NCI-H748 (cell line): ENCODE measurements around the gene HAPLN2.

Source experiments
- DNase-seq: peaks from one replicate; lab custom pipeline; 2025; ENCODE audit not compliant: unreplicated experiment; lab: John Stamatoyannopoulos, UW

The HAPLN2 gene

DNA sequence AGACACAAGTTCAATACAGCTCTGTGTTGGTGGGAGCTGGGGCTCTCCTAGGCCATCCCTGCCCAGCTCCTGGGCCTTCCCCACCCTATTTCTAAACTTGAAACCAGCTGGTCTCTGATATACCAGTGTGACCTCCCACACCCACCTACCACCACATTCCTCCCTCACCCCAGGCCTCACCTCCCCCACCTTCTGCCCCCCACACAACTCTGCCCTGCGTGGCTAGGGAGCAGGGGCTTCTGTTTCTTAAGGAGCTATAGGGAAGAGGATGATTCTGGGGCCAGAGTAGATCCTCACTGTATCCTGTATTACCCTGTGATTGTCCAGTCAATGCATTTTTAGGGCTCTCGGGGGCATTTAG, 41.5 kb downstream of the HAPLN2 start:
- no peak for DNase-seq

DNA sequence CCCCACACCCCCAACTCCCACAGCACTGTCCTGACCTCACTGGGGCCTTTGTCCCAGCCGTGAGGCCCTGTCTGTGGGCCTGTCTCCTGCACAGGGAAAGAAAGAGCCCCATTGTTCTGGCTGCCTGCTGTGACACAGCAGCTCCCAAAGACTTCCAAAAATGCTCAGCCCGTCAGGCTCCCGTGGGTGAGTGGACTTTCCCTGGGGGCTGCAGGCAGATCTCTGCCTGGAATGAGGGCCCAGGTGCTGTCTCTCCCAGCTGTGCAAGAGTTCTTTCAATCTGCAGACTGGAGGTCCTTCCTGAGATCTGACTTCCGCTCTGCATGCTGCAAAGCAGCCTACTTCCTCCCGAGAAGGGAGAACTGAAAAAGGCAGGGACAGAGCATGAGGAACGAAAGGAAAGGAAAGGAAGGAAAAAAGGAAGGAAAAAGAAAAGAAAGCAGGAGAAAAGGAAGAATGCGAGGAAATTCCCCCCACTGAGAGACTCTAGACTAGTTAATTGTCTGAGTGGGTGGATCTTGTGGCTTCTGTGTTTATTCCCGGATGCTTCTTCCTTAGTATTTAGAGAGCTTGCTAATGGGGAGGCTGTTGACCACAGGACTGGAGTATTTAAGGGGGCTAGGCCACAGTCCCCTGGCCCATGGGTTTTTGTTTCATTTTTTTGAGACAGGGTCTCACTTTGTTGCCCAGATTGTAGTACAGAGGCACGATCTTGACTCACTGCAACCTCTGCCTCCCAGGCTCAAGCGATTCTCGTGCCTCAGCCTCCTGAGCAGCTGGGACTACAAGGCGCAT, 43.0 kb downstream of the HAPLN2 start:
- no peak for DNase-seq

DNA sequence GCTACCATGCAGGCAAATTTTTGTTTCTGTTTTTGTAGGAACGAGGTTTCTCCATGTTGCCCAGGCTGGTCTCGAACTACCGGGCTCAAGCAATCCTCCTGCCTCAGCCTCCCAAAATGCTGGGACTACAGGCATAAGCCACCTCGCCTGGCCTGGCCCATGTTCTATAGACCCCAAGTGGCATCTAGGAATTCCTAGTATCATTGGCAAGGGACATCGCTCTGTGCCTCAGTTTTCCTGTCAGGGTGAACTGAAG, 43.5 kb downstream of the HAPLN2 start:
- DNase-seq, result no peak

DNA sequence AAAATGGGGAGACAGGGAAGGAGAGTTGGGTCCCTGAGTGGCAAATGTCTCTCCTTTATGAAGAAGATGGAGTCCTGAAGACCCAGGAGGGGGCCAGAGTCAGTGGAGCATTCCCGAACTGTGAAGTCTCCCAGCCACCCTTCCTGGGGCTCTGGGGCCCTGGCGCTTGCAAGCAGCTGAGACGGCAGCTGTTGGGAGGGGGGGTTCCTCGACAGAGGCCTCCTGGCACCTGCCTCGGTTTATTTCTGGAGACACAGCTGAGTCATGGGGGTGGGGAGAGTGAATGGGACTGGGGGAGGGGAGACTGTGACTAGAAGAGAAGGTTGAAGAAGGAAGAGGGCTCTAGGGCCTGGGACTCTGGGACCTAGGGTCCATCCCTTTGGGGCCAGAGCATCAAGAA, 44.0 kb downstream of the HAPLN2 start:
- no peak for DNase-seq

DNA sequence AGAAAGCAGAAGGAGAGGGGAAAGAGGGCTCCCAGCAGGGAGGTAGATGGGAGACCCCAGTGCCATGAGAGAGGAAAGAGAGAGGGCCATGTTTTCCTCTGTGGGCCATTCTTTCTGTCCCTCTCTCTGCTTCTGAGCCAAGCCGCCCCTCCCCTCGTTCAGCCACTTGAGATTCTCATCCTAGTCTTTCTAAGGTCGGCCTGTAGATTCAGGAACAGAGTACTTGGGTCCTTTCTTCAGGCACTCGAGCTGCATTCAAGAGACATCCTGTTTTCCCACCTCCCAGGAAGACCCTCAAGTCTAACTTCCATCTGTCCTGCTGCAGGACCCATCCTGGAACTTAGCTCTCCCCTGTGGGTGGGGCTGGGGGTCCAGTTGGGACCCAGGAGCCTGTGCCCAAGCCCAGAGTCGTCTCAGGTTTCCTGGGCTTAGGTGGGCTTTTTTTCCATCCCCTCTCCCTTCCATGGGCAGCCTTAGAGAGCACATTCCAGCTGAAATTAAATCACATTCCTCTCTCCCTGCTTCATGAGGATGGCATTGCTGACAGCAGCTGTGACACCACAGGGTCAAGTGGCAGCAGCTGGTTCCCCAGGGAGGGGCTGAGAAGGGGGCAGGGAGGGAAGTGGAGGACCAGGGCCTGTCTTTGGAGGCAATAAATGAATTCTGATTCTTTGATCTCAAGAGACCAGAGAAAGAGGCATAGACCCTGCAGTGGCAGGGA, 45.0 kb downstream of the HAPLN2 start:
- no peak for DNase-seq

DNA sequence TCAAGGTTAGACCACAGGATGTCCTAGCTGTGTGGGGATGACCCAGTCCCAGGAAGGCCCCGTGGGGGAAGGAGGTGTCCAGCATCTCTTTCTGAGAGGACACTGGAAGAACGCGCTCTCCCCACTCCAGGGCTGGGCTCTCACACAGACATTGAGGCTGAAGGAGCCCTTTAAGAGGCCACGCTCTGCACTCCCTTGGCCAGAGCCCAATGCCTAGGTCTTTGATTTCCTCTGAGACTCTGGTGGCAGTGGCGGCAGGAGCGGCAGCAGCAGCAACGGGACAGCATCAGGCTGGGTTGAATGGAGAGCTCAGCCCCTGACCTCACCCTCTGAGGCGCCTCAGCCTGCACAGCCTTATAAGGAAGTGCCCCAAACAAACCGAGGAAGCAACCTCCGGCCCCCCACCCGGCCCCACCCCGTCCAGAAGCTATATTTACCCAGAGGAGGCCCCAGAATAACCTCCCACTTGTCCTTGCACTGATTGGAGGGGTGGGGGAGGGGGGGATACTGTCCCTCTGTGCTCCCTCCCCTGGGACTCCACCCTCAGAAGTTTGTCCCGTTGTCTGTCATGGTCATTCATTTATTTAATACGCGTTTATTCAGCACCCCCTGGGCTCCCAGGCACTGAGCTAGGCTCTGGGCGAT, 45.7 kb downstream of the HAPLN2 start:
- DNase-seq, result no peak

DNA sequence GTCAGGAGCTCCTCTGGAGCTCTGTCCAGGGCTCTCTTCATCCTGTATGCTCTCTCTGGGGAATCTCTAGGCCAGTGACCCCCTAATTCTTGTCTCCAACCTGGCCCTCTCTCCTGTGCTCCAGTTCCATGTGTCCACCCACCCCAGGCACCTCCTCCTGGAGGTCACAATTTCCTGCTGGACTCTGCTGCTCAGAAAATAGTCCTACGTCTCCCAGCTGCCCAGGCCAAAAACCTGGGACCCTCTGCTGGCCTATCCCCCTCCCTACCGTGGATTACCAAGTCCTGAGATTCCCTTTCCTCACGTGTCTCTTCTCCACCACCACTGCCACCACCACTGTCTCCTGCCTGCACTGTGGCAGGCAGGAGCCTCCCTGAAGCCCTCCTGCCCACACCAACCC, 46.3 kb downstream of the HAPLN2 start:
- no peak for DNase-seq

DNA sequence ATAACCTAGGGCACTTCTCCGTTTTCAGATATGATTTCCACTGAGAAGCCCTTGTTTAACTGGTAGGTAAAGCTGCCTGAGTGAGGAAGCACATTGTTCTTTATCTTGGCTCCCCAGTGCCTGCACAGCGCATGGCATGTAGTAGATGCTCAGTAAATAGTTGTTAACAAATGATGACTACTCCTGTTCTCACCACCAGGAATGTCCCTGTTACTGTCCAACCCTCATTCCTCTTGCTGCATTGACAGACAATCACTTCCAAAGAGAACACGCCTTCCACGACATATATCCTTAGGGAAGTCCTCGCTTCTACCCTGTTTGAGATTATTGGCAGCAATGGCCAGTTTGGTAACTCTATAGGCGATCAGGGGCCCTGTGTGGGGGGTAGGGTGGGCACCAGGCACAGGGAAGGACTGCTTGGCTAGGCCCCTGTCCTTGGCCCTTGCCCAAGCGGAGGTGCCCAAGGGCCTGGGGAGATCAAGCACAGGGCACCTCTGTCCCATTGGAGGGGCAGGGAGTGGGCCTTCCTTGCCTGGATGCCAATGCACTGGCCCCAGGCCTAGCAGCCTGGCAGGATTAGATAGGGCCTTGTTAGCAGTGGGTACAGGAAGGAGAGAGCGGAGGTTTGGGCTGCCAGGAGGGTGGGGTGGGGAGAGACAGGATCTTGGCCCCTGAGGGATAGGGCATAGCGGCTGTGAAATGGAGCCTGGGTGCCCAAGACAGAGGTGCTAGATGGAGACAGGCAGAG, 47.8 kb downstream of the HAPLN2 start:
- DNase-seq, result no peak

DNA sequence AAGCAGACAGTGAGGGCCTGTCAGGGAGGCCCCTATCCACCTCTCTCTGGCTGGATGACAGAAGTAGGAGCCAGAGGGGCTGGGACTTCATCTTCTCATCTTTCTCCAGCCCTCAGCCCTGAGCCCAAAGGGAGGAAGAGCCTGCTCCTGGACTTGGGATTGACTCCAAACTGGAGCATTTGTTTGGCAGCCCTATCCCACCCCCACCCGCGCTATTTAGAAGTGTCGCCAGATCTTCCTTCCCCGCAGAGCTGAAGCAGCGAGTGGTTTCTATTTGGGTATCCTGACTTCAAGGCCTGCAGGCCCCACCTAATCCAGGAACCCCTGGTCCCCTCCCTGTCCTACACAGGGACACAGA, 48.4 kb downstream of the HAPLN2 start:
- no peak for DNase-seq

DNA sequence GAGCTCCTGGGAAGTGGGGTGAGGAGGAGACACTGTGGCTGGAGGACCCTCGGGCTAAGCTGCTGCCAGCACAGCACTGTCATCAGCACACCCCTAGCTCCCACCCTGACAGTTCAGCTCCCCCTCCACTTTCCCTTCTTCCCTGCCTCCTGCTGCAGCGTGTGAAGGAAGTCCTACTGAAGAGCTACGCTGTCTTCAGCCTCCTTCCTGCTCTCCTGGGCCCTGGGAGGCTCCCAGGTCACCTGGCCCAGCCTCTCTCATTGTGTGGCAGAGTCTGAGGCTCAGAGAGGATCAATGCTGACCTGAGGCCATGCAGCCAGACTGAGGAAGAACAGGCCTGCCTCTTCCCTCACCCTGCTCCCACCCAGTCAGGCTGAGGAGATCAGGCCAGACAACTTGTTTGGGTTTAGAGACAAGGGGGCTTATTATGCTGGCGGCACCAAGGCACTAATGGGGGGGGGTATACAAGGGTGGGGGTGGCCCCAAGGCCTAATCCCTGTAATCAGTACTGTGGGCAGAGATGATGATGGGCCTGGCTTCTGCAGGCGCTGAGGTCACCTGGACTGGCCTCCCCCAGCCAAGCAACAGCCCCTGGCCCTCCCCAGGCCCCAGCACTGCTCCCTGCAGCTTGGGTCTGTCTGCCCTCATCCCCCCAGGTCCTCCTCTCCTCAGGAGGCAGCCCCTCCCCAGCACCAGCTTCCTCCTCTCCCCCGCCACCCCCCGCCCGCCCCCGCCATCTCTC, 48.9 kb downstream of the HAPLN2 start:
- DNase-seq, result no peak

DNA sequence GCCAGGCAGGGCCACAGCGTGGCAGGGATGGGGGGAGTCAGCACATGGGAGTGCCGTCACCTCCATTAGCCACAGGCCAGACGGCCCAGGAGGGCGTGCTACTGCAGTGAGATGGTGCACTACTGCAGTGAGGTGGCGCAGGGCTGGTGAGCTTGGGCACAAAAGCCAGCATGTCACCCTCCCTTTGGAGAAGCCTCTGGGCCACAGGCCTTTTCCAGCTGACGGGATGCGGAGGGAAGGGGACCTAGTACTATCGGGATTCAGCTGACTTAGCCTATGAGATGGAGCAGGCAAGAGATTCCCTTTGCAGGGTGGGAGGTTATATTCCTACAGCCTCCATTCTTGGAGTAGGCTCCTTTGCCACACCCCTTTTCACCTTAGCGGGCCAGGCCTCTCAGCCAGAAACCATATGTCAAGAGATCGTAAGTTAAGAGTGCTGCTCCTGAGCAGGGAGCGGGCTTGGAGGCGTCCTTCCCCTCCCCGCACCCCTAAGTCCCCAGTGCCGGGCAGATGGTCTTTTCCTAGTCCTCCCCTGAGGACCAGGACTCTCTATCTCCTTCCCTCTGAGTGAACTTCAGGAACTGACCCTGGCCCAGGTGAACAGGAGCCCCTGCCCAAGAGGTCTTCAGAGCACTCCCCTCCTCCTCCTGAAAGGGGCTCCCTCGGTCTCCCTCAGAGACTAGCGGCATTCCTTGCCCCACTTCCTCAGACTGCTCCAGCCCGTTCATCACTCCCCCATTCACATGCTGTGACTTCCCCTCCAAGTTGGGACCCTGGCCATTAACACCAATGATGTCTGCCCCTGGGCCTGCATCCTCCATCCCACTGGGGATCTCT, 49.8 kb downstream of the HAPLN2 start:
- no peak for DNase-seq

DNA sequence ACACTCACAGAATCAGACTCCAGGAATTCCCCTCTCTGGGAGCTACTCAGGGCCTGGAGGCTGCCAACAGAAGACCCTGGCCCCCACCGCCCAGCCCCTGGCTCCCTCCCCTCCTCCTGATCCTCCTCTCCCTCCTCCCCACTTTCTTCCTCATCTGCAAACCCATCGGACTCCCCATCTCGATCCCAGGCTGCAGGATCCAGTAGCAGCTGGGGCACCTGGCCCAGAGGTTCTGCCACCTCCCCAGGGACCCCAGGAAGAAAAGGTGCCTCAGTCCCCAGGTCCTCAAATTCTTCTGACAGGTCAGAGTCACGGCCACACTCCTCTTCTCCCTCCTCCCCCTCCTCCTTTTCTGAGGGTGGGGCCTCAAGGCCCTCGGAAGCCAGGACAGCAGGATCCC, 50.6 kb downstream of the HAPLN2 start:
- DNase-seq, result no peak

DNA sequence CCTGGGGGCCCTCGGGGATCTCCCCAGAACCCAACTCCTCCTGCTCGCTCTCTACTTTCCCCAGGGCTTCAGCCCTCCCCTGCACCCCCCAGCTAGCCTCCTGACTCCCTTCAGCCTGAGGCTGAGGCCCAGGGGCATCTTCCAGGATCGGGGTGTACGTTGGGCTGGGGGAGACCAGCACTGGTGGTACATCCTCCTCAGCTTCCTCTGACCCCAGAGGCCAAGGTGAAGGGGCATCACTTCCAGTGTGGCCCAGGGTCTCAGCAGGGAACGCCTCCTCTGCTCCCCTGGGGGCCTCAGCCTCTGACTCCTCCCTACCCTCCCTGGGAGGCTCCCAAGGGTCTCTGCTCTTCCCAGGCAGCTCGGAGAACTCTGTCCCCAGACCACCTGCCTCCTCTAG, 51.1 kb downstream of the HAPLN2 start:
- DNase-seq, result no peak

DNA sequence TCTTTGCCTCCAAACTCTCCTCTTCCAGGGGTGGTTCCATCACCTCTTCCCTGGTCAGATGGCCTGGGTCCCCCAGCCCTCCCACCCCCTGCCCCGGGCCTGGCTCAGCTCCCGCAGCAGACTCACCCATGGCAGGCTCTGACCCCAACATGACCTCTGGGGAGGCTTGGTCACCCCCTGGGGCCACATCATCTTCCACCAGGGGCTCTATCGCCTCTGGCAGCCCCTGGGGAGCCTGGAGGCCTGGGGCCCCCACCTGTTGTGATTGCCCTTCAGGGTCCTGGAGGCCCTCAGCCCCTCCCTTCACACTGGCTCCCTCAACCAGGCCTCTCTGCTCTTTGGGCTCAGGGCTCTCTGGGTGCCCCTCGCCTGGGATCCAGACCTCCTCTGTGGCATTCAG, 51.6 kb downstream of the HAPLN2 start:
- DNase-seq, result no peak

DNA sequence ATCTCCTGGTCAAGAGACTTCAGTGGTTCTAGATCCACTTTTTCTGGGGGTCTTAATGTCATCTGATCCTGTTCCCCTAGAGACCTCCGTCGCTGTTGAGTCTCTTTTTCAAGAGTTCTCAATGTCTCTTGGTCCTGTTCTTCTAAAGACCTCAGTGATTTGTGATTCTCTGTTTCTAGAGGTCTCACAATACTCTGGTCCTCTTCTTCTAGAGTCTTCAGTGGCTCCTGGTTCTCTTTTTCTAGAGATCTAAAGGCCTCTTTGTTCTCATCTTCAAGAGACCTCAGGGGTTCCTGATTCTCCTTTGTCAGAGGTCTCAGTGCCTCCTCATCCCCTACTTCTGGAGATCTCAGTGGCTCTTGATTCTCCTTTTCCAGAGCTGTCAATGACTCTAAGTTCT, 52.6 kb downstream of the HAPLN2 start:
- DNase-seq, result no peak

DNA sequence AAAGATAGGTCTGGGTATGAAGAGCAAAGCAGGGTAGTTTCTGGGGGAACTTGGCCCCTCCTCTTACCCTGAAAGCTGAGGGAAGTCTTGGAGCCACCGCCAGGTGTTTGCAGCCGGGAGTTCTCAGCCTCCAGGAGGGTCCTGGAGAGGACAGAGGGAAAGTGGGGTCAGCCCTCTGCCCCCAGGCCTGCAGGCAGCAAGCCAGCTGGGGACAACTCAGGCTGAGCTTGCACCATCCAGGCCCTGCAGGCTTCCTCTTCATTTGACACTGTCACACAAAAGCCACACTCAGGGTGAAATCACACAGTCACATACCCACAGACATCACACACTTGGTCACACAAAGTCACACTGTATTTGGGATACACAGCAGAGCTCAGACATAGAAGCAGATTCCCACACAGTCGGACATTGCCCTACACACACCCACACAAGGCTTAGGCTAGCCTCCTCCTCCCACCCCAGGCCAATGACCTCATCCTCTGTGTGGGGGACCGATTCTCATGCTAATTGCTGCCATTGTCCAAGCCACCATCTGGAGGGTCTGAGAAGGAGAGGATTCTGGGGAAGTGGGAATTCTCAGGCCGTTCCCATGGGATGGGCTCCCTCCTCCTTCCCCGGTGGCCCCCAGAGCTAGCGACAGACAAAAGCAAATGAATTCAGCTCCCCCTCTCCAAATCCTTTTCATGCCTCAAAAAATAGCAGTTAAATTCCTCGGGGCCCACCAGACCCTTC, 54.3 kb downstream of the HAPLN2 start:
- DNase-seq, result no peak
